ENCODE data around the gene SURF6. TPM values are rescaled to one million over a fixed set of nuclear protein-coding genes. Genes with fewer than 3 reads are reported as not detected.
"Not testable (repeated sequence)": the region's sequence is repeated elsewhere in the genome, so short reads cannot be mapped to it uniquely, and the experiment has no call there.

The SURF6 gene
- total and polyA plus RNA-seq, 4 donors: 11.7 to 36.2 (median 25.5) TPM

- H3K9me3 ChIP-seq (ENCODE audit: control insufficient read depth, insufficient read depth, low read length); H3K36me3 ChIP-seq (ENCODE audit: control insufficient read depth, insufficient read depth, low read length); H3K27me3 ChIP-seq (ENCODE audit: control insufficient read depth, insufficient read depth, low read length); H3K27ac ChIP-seq (ENCODE audit: low read depth, low read length); H3K4me3 ChIP-seq (ENCODE audit: low read depth, low read length); H3K4me1 ChIP-seq (ENCODE audit: control insufficient read depth, insufficient read depth, low read length); DNase-seq (ENCODE audit: low read depth in 4 of 6, low spot score in 6 of 6): not testable (repeated sequence)
- 87% methylated on average over 7 of the region's 16 CpGs for WGBS (ENCODE audit: insufficient coverage)
Observed at GRCh38 chr9:133283255-133284032, 52.5 kb downstream of the SURF6 start.

GRCh38 chr9:133282464-133283238, 53.3 kb downstream of the SURF6 start:
- no peaks in the 10 kb centered on the region for H3K4me1 ChIP-seq (ENCODE audit: control insufficient read depth, insufficient read depth, low read length)
- H3K4me3 ChIP-seq (ENCODE audit: low read depth, low read length): no peak overlapping the region
- H3K36me3 ChIP-seq (ENCODE audit: control insufficient read depth, insufficient read depth, low read length): no peaks in the 10 kb centered on the region
- no peak overlapping the region for H3K27ac ChIP-seq (ENCODE audit: low read depth, low read length)
- peaks cover 5% of the 10 kb centered on the region for H3K27me3 ChIP-seq (ENCODE audit: control insufficient read depth, insufficient read depth, low read length)
- no peak for DNase-seq (ENCODE audit: low read depth in 4 of 6, low spot score in 6 of 6)
- H3K9me3 ChIP-seq (ENCODE audit: control insufficient read depth, insufficient read depth, low read length): no peaks in the 10 kb centered on the region
- WGBS (ENCODE audit: insufficient coverage): 67% methylated on average over 3 of the region's 7 CpGs

DNA sequence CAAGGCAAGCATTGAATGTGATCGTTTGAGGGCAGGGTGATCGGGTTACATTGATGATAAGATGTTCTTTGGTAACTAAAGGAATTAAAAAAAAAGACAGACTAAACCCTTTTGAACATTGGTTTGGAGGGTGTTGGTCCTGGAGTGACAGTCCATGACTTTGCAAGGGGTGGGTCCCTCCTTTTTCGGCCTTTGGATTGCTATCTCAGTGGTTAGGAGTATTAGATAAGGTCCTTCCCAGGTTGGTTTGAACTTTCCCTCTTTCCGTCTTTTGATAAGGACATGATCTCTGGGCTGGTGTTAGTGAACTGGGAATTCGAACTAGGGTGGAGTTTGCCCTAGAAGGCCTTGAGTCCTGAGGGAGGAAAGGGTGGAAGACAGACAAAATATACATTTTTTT, 55.6 kb downstream of the SURF6 start:
- DNase-seq (ENCODE audit: low read depth in 4 of 6, low spot score in 6 of 6): no peak
- no peaks in the 10 kb centered on the region for H3K9me3 ChIP-seq (ENCODE audit: control insufficient read depth, insufficient read depth, low read length)
- peaks cover 4% of the 10 kb centered on the region for H3K4me1 ChIP-seq (ENCODE audit: control insufficient read depth, insufficient read depth, low read length)
- H3K27ac ChIP-seq (ENCODE audit: low read depth, low read length): no peak overlapping the region
- H3K36me3 ChIP-seq (ENCODE audit: control insufficient read depth, insufficient read depth, low read length): no peaks in the 10 kb centered on the region
- 82% methylated on average over 5 of the region's 5 CpGs for WGBS (ENCODE audit: insufficient coverage)
- H3K4me3 ChIP-seq (ENCODE audit: low read depth, low read length): no peak overlapping the region
- peaks cover 20% of the 10 kb centered on the region for H3K27me3 ChIP-seq (ENCODE audit: control insufficient read depth, insufficient read depth, low read length)

Small RNA genes within 50 kb of the gene (small RNA-seq; reads per million reads assigned to genes)
- gene RF00019 (ENCODE audit: low replicate concordance): not detected
- not detected for gene SNORD24 (ENCODE audit: low replicate concordance)
- gene SNORD36A (ENCODE audit: low replicate concordance): not detected
- not detected for gene SNORD36B (ENCODE audit: low replicate concordance)
- gene SNORD36C (ENCODE audit: low replicate concordance): not detected

Other genes starting within 250 kb of the SURF6 start
- 10 to 100 TPM; 67.4 to 78.6 TPM for gene RALGDS, start 214.9 kb downstream of the SURF6 start, total RNA-seq
- gene RALGDS, start 214.9 kb downstream of the SURF6 start, polyA plus RNA-seq (ENCODE audit: insufficient read length in 2 of 2): 100 to 1,000 TPM; 120 to 134 TPM
- gene GBGT1, start 172.3 kb downstream of the SURF6 start, total RNA-seq: 1 to 10 TPM; 3.9 to 6.4 TPM
- 1 to 10 TPM; 5.5 to 8.6 TPM for gene GBGT1, start 172.3 kb downstream of the SURF6 start, polyA plus RNA-seq (ENCODE audit: insufficient read length in 2 of 2)
- gene OBP2B, start 126.9 kb downstream of the SURF6 start, total RNA-seq: not detected
- gene OBP2B, start 126.9 kb downstream of the SURF6 start, polyA plus RNA-seq (ENCODE audit: insufficient read length in 2 of 2): not detected
- under 1 TPM; 0.28 to 0.40 TPM for gene ABO, start 61.0 kb downstream of the SURF6 start, total RNA-seq
- 1 to 10 TPM in 1 of 2 donors, under 1 TPM in 1; 0.81 to 2.9 TPM for gene ABO, start 61.0 kb downstream of the SURF6 start, polyA plus RNA-seq (ENCODE audit: insufficient read length in 2 of 2)
- gene MED22, start 11.9 kb upstream of the SURF6 start, total RNA-seq: 10 to 100 TPM; 16.5 to 28.0 TPM
- 10 to 100 TPM; 37.9 to 41.2 TPM for gene MED22, start 11.9 kb upstream of the SURF6 start, polyA plus RNA-seq (ENCODE audit: insufficient read length in 2 of 2)
- 1,000 to 10,000 TPM in 1 of 2 donors, 100 to 1,000 TPM in 1; 796 to 2,086 TPM for gene RPL7A, start 12.0 kb upstream of the SURF6 start, total RNA-seq
- gene RPL7A, start 12.0 kb upstream of the SURF6 start, polyA plus RNA-seq (ENCODE audit: insufficient read length in 2 of 2): 1,000 to 10,000 TPM; 1,459 to 1,491 TPM
- gene SURF1, start 20.3 kb upstream of the SURF6 start, total RNA-seq: 10 to 100 TPM; 14.7 to 31.5 TPM
- 10 to 100 TPM; 37.9 to 39.1 TPM for gene SURF1, start 20.3 kb upstream of the SURF6 start, polyA plus RNA-seq (ENCODE audit: insufficient read length in 2 of 2)
- gene SURF2, start 20.4 kb upstream of the SURF6 start, total RNA-seq: 10 to 100 TPM; 10.7 to 21.2 TPM
- gene SURF2, start 20.4 kb upstream of the SURF6 start, polyA plus RNA-seq (ENCODE audit: insufficient read length in 2 of 2): 10 to 100 TPM; 35.5 to 36.9 TPM
- gene SURF4, start 39.9 kb upstream of the SURF6 start, total RNA-seq: 100 to 1,000 TPM; 125 to 144 TPM
- 100 to 1,000 TPM; 103 to 111 TPM for gene SURF4, start 39.9 kb upstream of the SURF6 start, polyA plus RNA-seq (ENCODE audit: insufficient read length in 2 of 2)
- 1 to 10 TPM; 1.2 to 3.6 TPM for gene STKLD1, start 40.2 kb upstream of the SURF6 start, total RNA-seq
- 1 to 10 TPM; 2.5 to 7.5 TPM for gene STKLD1, start 40.2 kb upstream of the SURF6 start, polyA plus RNA-seq (ENCODE audit: insufficient read length in 2 of 2)
- 10 to 100 TPM in 1 of 2 donors, 1 to 10 TPM in 1; 9.0 to 19.4 TPM for gene REXO4, start 81.8 kb upstream of the SURF6 start, total RNA-seq
- 10 to 100 TPM; 25.3 to 28.1 TPM for gene REXO4, start 81.8 kb upstream of the SURF6 start, polyA plus RNA-seq (ENCODE audit: insufficient read length in 2 of 2)
- 1 to 10 TPM; 2.4 to 6.1 TPM for gene ADAMTS13, start 86.2 kb upstream of the SURF6 start, total RNA-seq
- gene ADAMTS13, start 86.2 kb upstream of the SURF6 start, polyA plus RNA-seq (ENCODE audit: insufficient read length in 2 of 2): 10 to 100 TPM; 13.4 to 16.5 TPM
- 10 to 100 TPM; 11.0 to 18.8 TPM for gene CACFD1, start 123.8 kb upstream of the SURF6 start, total RNA-seq
- 10 to 100 TPM; 50.3 to 53.7 TPM for gene CACFD1, start 123.8 kb upstream of the SURF6 start, polyA plus RNA-seq (ENCODE audit: insufficient read length in 2 of 2)
- gene SLC2A6, start 142.9 kb upstream of the SURF6 start, total RNA-seq: 10 to 100 TPM in 1 of 2 donors, 1 to 10 TPM in 1; 5.7 to 15.4 TPM
- gene SLC2A6, start 142.9 kb upstream of the SURF6 start, polyA plus RNA-seq (ENCODE audit: insufficient read length in 2 of 2): 10 to 100 TPM; 25.2 to 26.3 TPM
- not detected for gene MYMK, start 188.8 kb upstream of the SURF6 start, total RNA-seq
- under 1 TPM in 1 of 2 donors, not detected in 1; 0.26 TPM for gene MYMK, start 188.8 kb upstream of the SURF6 start, polyA plus RNA-seq (ENCODE audit: insufficient read length in 2 of 2)
- 1 to 10 TPM; 3.7 to 6.9 TPM for gene ADAMTSL2, start 198.5 kb upstream of the SURF6 start, total RNA-seq
- 1 to 10 TPM; 8.6 to 9.0 TPM for gene ADAMTSL2, start 198.5 kb upstream of the SURF6 start, polyA plus RNA-seq (ENCODE audit: insufficient read length in 2 of 2)